Kidney (tissue), 2 donors: ENCODE measurements around the gene MC5R. TPM values are rescaled to one million over a fixed set of nuclear protein-coding genes. Genes with fewer than 3 reads are reported as not detected.

Experiments
- polyA plus RNA-seq: library from polyadenylated mRNA; stranded (reverse); fragments of 350-450 nt; fragmentation: Illumina TruSeq; extraction: RNeasy Lipid Tissue Mini Kit (QIAGEN cat#74804); gene quantifications from one replicate; pipeline ENCODE4 v1.2.3, GENCODE V29; 2014; ENCODE audit warnings: low read depth, low replicate concordance; ENCODE audit not compliant: insufficient read depth
- total RNA-seq: library from RNA; stranded (reverse); fragmentation: NEBNext Ultra II Directional; extraction: Animal tissue kit (Norgen Biotek cat#: 25700); gene quantifications from one replicate; pipeline ENCODE4 v1.2.1, GENCODE V29; 2021
- donor health status: DM: yes; HTN: yes; CAD: no.

The MC5R gene
- total and polyA plus RNA-seq, 2 donors from 2014 or later, result not detected

Other genes starting within 250 kb of the MC5R start
- gene FAM210A, start 97.6 kb upstream of the MC5R start, total RNA-seq, result 13.7 TPM
- 18.0 TPM for gene FAM210A, start 97.6 kb upstream of the MC5R start, polyA plus RNA-seq
- gene RNMT, start 97.5 kb upstream of the MC5R start, total RNA-seq, result 32.4 TPM
- gene RNMT, start 97.5 kb upstream of the MC5R start, polyA plus RNA-seq, result 16.5 TPM
- not detected for gene MC2R, start 91.4 kb downstream of the MC5R start, total RNA-seq
- gene MC2R, start 91.4 kb downstream of the MC5R start, polyA plus RNA-seq, result not detected